Activated naive CD4-positive, alpha-beta T cell treated with anti-CD3 and anti-CD28 coated beads, Interleukin-2, amount 50 U/mL, for 24 hours (primary cell): ENCODE measurements around the gene FBXW11.

ENCODE experiments used
- H3K27ac Mint-ChIP-seq: one replicate; pipeline ENCODE4 v1.8.0; 2021; ENCODE audit warnings: mild to moderate bottlenecking, mixed read lengths
- H3K27me3 Mint-ChIP-seq: one replicate; pipeline ENCODE4 v1.8.0; 2021; ENCODE audit warnings: mixed read lengths
- H3K36me3 Mint-ChIP-seq: one replicate; pipeline ENCODE4 v1.8.0; 2021; ENCODE audit warnings: mixed read lengths
- H3K4me1 Mint-ChIP-seq: one replicate; pipeline ENCODE4 v1.8.0; 2021; ENCODE audit warnings: mixed read lengths
- H3K4me3 Mint-ChIP-seq: one replicate; pipeline ENCODE4 v1.8.0; 2021; ENCODE audit warnings: mild to moderate bottlenecking, mixed read lengths
- H3K9me3 Mint-ChIP-seq: one replicate; pipeline ENCODE4 v1.8.0; 2021; ENCODE audit warnings: mixed read lengths

FBXW11 gene

DNA sequence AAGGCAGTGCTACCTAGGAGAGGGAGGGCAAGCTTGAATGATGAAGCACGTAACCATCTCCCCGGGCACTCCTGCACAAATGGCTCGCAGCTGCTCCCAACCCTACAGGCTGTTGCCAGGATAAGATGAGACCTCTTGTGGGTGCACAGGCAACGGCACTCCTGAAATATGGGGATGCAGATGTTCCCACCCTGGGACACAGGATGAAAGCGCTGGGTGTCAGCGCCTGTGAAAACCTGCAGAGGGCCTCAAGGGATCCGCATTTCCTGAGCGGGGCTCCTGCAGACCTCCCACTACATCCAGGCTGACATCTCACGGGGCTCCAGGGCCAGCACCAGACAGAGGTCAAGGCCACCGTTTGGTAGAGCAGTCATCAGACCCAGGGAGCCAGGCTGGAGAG is 160.1 kb downstream of the FBXW11 start:
- Mint-ChIP-seq H3K4me1 (no peaks in the 10 kb centered on the region), H3K4me3 (no peak overlapping the region), H3K36me3 (peaks cover 6% of the 10 kb centered on the region), H3K9me3 (no peaks in the 10 kb centered on the region), H3K27me3 (no peaks in the 10 kb centered on the region), H3K27ac (no peak overlapping the region)

GRCh38 chr5:171845857-171846256 is 160.6 kb downstream of the FBXW11 start:
- no peaks in the 10 kb centered on the region for H3K9me3 Mint-ChIP-seq
- no peak overlapping the region for H3K27ac Mint-ChIP-seq
- no peaks in the 10 kb centered on the region for H3K27me3 Mint-ChIP-seq
- no peak overlapping the region for H3K4me3 Mint-ChIP-seq
- peaks cover 9% of the 10 kb centered on the region for H3K36me3 Mint-ChIP-seq
- H3K4me1 Mint-ChIP-seq, result peaks cover 2% of the 10 kb centered on the region

GRCh38 chr5:171845040-171845630 is 161.3 kb downstream of the FBXW11 start:
- no peaks in the 10 kb centered on the region for H3K27me3 Mint-ChIP-seq
- H3K27ac Mint-ChIP-seq, result no peak overlapping the region
- peaks cover 11% of the 10 kb centered on the region for H3K36me3 Mint-ChIP-seq
- no peaks in the 10 kb centered on the region for H3K9me3 Mint-ChIP-seq
- peaks cover 8% of the 10 kb centered on the region for H3K4me1 Mint-ChIP-seq
- H3K4me3 Mint-ChIP-seq, result no peak overlapping the region

GRCh38 chr5:171842777-171843328 is 163.6 kb downstream of the FBXW11 start:
- no peaks in the 10 kb centered on the region for H3K27me3 Mint-ChIP-seq
- peaks cover 11% of the 10 kb centered on the region for H3K36me3 Mint-ChIP-seq
- H3K4me3 Mint-ChIP-seq, result no peak overlapping the region
- H3K27ac Mint-ChIP-seq, result no peak overlapping the region
- H3K9me3 Mint-ChIP-seq, result no peaks in the 10 kb centered on the region
- peaks cover 8% of the 10 kb centered on the region for H3K4me1 Mint-ChIP-seq

- Mint-ChIP-seq H3K4me1 (peaks cover 8% of the 10 kb centered on the region), H3K9me3 (no peaks in the 10 kb centered on the region), H3K36me3 (peaks cover 12% of the 10 kb centered on the region), H3K27ac (no peak overlapping the region), H3K4me3 (no peak overlapping the region), H3K27me3 (no peaks in the 10 kb centered on the region)
Measured at GRCh38 chr5:171841984-171842776, 164.3 kb downstream of the FBXW11 start.

- Mint-ChIP-seq H3K4me1 (peaks cover 8% of the 10 kb centered on the region), H3K27ac (no peak overlapping the region), H3K36me3 (peaks cover 13% of the 10 kb centered on the region), H3K27me3 (no peaks in the 10 kb centered on the region), H3K4me3 (no peak overlapping the region), H3K9me3 (no peaks in the 10 kb centered on the region)
Measured at GRCh38 chr5:171840711-171841522, 165.5 kb downstream of the FBXW11 start.

DNA sequence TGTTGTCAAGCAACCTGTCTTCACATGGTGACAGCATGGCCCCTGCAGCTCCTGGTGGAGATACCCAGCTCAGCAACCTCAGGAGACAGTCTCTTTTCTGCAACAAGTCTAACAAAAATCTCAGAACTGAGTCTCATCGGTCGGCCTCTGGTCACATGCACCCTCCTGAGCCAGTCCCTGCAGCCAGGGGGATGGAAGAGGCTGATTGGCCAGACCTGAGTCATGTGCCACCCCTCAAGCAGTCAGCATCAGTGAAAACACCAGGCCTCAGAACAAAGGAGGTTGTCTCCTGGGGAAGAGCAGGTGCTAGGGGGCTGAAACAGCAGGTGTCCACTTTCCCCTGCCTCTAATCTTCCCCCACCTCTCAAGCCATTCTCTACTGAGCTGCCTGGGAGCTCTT is 166.4 kb downstream of the FBXW11 start:
- Mint-ChIP-seq H3K27me3 (no peaks in the 10 kb centered on the region), H3K4me1 (peaks cover 8% of the 10 kb centered on the region), H3K4me3 (no peak overlapping the region), H3K36me3 (peaks cover 14% of the 10 kb centered on the region), H3K9me3 (no peaks in the 10 kb centered on the region), H3K27ac (no peak overlapping the region)

GRCh38 chr5:171839112-171839511 is 167.3 kb downstream of the FBXW11 start:
- peaks cover 13% of the 10 kb centered on the region for H3K36me3 Mint-ChIP-seq
- H3K27me3 Mint-ChIP-seq, result no peaks in the 10 kb centered on the region
- no peak overlapping the region for H3K27ac Mint-ChIP-seq
- H3K4me3 Mint-ChIP-seq, result no peak overlapping the region
- no peaks in the 10 kb centered on the region for H3K9me3 Mint-ChIP-seq
- H3K4me1 Mint-ChIP-seq, result peaks cover 8% of the 10 kb centered on the region

GRCh38 chr5:171838066-171838465 is 168.4 kb downstream of the FBXW11 start:
- peaks cover 13% of the 10 kb centered on the region for H3K36me3 Mint-ChIP-seq
- no peak overlapping the region for H3K27ac Mint-ChIP-seq
- H3K9me3 Mint-ChIP-seq, result no peaks in the 10 kb centered on the region
- peaks cover 8% of the 10 kb centered on the region for H3K4me1 Mint-ChIP-seq
- H3K27me3 Mint-ChIP-seq, result no peaks in the 10 kb centered on the region
- no peak overlapping the region for H3K4me3 Mint-ChIP-seq

- H3K4me1 Mint-ChIP-seq, result peaks cover 8% of the 10 kb centered on the region
- H3K27me3 Mint-ChIP-seq, result no peaks in the 10 kb centered on the region
- no peak overlapping the region for H3K4me3 Mint-ChIP-seq
- H3K27ac Mint-ChIP-seq, result no peak overlapping the region
- H3K9me3 Mint-ChIP-seq, result no peaks in the 10 kb centered on the region
- H3K36me3 Mint-ChIP-seq, result peaks cover 12% of the 10 kb centered on the region
Measured at GRCh38 chr5:171837522-171837921, 168.9 kb downstream of the FBXW11 start.

DNA sequence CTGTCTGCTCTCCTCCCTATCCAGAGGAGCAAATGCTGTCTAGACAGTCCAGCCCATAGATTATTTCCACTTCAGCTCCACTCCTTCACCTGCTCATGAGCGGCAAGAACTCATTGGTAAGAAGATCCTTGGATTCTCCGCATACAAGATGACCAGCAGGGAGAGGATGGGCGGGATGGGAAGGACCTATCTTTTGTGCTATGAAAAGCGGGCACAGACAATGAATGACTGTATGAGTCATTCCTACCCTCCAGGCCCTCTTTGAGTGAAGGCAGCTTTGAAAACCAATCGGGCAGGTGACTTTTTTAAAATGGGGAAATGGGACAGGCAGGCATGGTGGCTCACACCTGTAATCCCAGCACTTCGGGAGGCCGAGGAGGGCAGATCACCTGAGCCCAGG is 171.4 kb downstream of the FBXW11 start:
- peaks cover 7% of the 10 kb centered on the region for H3K36me3 Mint-ChIP-seq

DNA sequence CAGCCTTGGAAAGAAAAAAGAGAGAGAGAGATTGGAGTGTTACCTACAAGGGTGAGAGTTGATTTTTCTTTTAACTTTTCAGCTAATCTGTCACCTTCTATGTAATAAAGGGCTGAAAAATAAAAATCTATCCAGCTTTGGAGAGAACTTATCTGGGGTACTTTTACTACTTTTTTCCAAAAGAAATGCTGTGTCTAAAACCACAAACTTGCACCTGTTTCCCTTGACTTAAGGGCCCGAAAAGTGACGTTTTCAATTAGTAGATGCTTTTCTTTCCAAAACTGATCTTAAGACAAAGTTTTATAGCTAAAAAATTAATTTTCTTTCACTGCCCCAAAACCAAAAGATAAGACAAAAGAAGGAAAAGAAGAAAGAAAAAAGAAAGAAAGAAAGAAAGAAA is 172.0 kb downstream of the FBXW11 start:
- no peaks in the 10 kb centered on the region for H3K4me1 Mint-ChIP-seq
- peaks cover 12% of the 10 kb centered on the region for H3K9me3 Mint-ChIP-seq
- no peaks in the 10 kb centered on the region for H3K27me3 Mint-ChIP-seq
- peaks cover 7% of the 10 kb centered on the region for H3K36me3 Mint-ChIP-seq
- H3K27ac Mint-ChIP-seq, result no peak overlapping the region
- no peak overlapping the region for H3K4me3 Mint-ChIP-seq

More for the DNA sequence above, 171.4 kb downstream of the FBXW11 start:
- peaks cover 12% of the 10 kb centered on the region for H3K9me3 Mint-ChIP-seq
- no peaks in the 10 kb centered on the region for H3K27me3 Mint-ChIP-seq
- no peak overlapping the region for H3K27ac Mint-ChIP-seq
- H3K4me1 Mint-ChIP-seq, result no peaks in the 10 kb centered on the region
- no peak overlapping the region for H3K4me3 Mint-ChIP-seq

DNA sequence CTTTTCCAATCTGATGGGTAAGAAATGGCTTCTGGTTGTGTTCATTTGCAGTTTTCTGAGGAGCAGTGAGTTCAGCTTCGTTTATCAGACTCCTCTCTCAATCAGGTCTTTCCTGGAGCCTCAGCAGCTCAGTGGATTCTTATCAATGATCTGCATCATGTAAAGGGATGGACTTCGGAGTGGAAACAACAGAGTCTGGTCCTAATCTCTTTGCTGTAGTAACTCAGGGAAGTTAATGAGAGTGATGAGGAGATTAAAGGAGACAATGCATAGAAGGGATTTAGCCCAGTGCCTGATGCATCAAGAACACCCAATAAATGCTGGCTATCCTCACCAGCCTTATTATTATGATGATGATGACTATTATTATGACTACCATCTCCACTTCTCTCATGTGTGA is 173.7 kb downstream of the FBXW11 start:
- no peak overlapping the region for H3K27ac Mint-ChIP-seq
- no peak overlapping the region for H3K4me3 Mint-ChIP-seq
- peaks cover 7% of the 10 kb centered on the region for H3K36me3 Mint-ChIP-seq
- no peaks in the 10 kb centered on the region for H3K27me3 Mint-ChIP-seq
- peaks cover 12% of the 10 kb centered on the region for H3K9me3 Mint-ChIP-seq
- H3K4me1 Mint-ChIP-seq, result no peaks in the 10 kb centered on the region

- H3K36me3 Mint-ChIP-seq, result peaks cover 5% of the 10 kb centered on the region
- H3K9me3 Mint-ChIP-seq, result peaks cover 12% of the 10 kb centered on the region
- no peaks in the 10 kb centered on the region for H3K4me1 Mint-ChIP-seq
- H3K27me3 Mint-ChIP-seq, result peaks cover 1% of the 10 kb centered on the region
- H3K4me3 Mint-ChIP-seq, result no peak overlapping the region
- no peak overlapping the region for H3K27ac Mint-ChIP-seq
Measured at GRCh38 chr5:171830686-171831085, 175.8 kb downstream of the FBXW11 start.

- H3K27ac Mint-ChIP-seq, result no peak overlapping the region
- H3K36me3 Mint-ChIP-seq, result no peaks in the 10 kb centered on the region
- no peaks in the 10 kb centered on the region for H3K4me1 Mint-ChIP-seq
- no peak overlapping the region for H3K4me3 Mint-ChIP-seq
- peaks cover 1% of the 10 kb centered on the region for H3K27me3 Mint-ChIP-seq
- peaks cover 12% of the 10 kb centered on the region for H3K9me3 Mint-ChIP-seq
Measured at GRCh38 chr5:171827162-171827561, 179.3 kb downstream of the FBXW11 start.

DNA sequence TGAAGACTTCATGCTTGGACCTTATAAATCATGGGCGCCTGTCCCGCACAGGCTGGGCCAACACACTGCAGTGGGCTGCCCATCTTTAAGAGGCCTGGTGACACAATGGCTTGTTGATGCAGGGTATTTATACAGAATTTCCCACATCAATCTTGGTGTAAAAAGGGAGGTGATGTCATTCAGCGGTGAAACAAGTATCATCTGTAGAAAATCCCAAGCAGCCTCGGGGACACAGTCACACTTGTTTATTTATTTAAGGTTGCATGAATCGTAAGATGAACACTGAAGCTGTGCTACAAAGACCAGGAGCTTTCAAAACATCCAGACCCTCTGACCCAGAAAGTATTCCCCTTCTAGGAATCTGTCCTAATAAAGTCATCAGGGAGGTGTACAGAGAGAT is 180.3 kb downstream of the FBXW11 start:
- H3K4me3 Mint-ChIP-seq, result no peak overlapping the region
- H3K9me3 Mint-ChIP-seq, result peaks cover 4% of the 10 kb centered on the region
- H3K4me1 Mint-ChIP-seq, result no peaks in the 10 kb centered on the region
- H3K36me3 Mint-ChIP-seq, result no peaks in the 10 kb centered on the region
- H3K27ac Mint-ChIP-seq, result no peak overlapping the region
- peaks cover 1% of the 10 kb centered on the region for H3K27me3 Mint-ChIP-seq
